Prostate gland (tissue), 2 donors: Measurements from ENCODE around the gene OR52A5. TPM values are rescaled to one million over a fixed set of nuclear protein-coding genes. Genes with fewer than 3 reads are reported as not detected.

Experiments
- DNase-seq: peaks from one replicate; pipeline ENCODE4 v3.0.0-alpha.2; 2019; ENCODE audit warnings: low spot score
- H3K27ac ChIP-seq, 2 donors: fragments of 200-600 bp; sonication (generic); 2 replicates each; pipeline ENCODE4 v1.5.1; 2017 to 2019
- H3K27me3 ChIP-seq: fragments of 200-600 bp; sonication (generic); replicated peaks from 2 replicates; pipeline ENCODE4 v1.5.1; 2019; ENCODE audit not compliant: insufficient read depth
- H3K36me3 ChIP-seq, 2 donors: fragments of 200-600 bp; sonication (generic); 1 replicate in 1 of 2; 2 replicates in 1 of 2; pipeline versions ENCODE4 v1.5.1 to v1.8.1; 2017 to 2019
- H3K4me1 ChIP-seq: fragments of 200-600 bp; sonication (generic); replicated peaks from 2 replicates; pipeline ENCODE4 v1.5.1; 2019
- H3K4me3 ChIP-seq, 2 donors: fragments of 200-600 bp; sonication (generic); 2 replicates each; pipeline ENCODE4 v1.5.1; 2017 to 2019
- H3K9me3 ChIP-seq: fragments of 200-600 bp; sonication (generic); 2 replicates; pipeline ENCODE4 v1.5.1; 2017
- POLR2A ChIP-seq: fragments of 450-650 bp; IDR thresholded peaks from one replicate; pipeline ENCODE4 v1.6.1; 2016; ENCODE audit warnings: antibody characterized with exemption, mild to moderate bottlenecking
- POLR2AphosphoS5 ChIP-seq: sonication (generic); formaldehyde crosslinking; IDR thresholded peaks from one replicate; pipeline ENCODE4 v1.6.1; 2017; ENCODE audit warnings: antibody characterized with exemption
- WGBS: methylation state at CpG from one replicate; pipeline ENCODE4 v1.1.5; 2018; 5-methylcytosine and 5-hydroxymethylcytosine counted together
- intact Hi-C: fragments of 100-400 bp; cut with DNase I; formaldehyde crosslinking; loops from one replicate; pipeline ENCODE4 v1.14.2; 2022
- total RNA-seq, 2 donors: library from RNA; depleted of rRNA; stranded (reverse); fragments of >200 nt; gene quantifications; one replicate each; pipeline ENCODE4 v1.1.0, GENCODE V29; 2016
- TF ChIP-seq, protein P1 (sequence below), 4 experiments: fragments of 200-600 bp in 2 of 4; fragments of 450-650 bp in 2 of 4; sonication (generic) in 2 of 4; IDR thresholded peaks; 1 replicate in 3 of 4; 2 replicates in 1 of 4; pipeline ENCODE4 v1.5.1; 2016 to 2019; ENCODE audit warnings: antibody characterized with exemption in 4 of 4, mild to moderate bottlenecking in 2 of 4, moderate library complexity in 2 of 4

The OR52A5 gene
- total RNA-seq, 2 donors from 2014 or later = not detected

GRCh38 chr11:5137014-5137413, 1.1 kb downstream of the OR52A5 start:
- Histone ChIP-seq H3K27me3 (no peaks in the 10 kb centered on the region), H3K36me3 (no peaks in the 10 kb centered on the region), H3K27ac (no peak overlapping the region), H3K4me3 (no peak overlapping the region), H3K4me1 (no peaks in the 10 kb centered on the region), H3K9me3 (no peaks in the 10 kb centered on the region)
- no peak for DNase-seq
- intact Hi-C loops = no loop called here
- TF ChIP-seq POLR2A (no peak), POLR2AphosphoS5 (no peak)
- TF ChIP-seq, protein P1, sequence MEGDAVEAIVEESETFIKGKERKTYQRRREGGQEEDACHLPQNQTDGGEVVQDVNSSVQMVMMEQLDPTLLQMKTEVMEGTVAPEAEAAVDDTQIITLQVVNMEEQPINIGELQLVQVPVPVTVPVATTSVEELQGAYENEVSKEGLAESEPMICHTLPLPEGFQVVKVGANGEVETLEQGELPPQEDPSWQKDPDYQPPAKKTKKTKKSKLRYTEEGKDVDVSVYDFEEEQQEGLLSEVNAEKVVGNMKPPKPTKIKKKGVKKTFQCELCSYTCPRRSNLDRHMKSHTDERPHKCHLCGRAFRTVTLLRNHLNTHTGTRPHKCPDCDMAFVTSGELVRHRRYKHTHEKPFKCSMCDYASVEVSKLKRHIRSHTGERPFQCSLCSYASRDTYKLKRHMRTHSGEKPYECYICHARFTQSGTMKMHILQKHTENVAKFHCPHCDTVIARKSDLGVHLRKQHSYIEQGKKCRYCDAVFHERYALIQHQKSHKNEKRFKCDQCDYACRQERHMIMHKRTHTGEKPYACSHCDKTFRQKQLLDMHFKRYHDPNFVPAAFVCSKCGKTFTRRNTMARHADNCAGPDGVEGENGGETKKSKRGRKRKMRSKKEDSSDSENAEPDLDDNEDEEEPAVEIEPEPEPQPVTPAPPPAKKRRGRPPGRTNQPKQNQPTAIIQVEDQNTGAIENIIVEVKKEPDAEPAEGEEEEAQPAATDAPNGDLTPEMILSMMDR (IDR thresholded peaks at IDR 0.05) = no peak
- 27% methylated on average over 1 of the region's 1 CpG for WGBS

DNA sequence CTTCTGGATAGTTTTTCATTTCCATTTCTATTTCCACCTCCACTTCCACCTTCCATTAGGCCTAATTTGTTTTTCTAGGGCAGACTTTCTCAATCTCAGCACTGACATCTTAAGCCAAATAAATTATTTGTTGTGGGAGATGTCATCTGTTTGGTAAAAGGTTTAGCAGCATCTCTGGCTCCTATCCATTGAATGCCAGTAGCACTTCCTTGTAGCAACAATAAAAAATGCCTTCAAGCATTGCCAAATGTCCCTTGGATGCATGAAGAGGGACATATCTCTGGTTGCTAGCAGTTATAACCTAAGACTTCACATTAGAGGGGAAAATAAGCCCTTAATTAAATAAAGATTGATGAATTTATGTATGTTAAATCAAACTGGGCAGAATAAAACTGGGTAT, 1.9 kb downstream of the OR52A5 start:
- no peaks in the 10 kb centered on the region for H3K4me1 ChIP-seq
- intact Hi-C loops = no loop called here
- H3K27ac ChIP-seq = no peak overlapping the region
- H3K27me3 ChIP-seq = no peaks in the 10 kb centered on the region
- TF ChIP-seq, protein P1 (IDR thresholded peaks at IDR 0.05) = no peak
- TF ChIP-seq POLR2A (no peak), POLR2AphosphoS5 (no peak)
- no peak for DNase-seq
- no peak overlapping the region for H3K4me3 ChIP-seq
- H3K9me3 ChIP-seq = no peaks in the 10 kb centered on the region
- H3K36me3 ChIP-seq = no peaks in the 10 kb centered on the region

GRCh38 chr11:5131584-5132335, 6.4 kb downstream of the OR52A5 start:
- H3K4me3 ChIP-seq = no peak overlapping the region
- no peaks in the 10 kb centered on the region for H3K9me3 ChIP-seq
- H3K36me3 ChIP-seq = no peaks in the 10 kb centered on the region
- WGBS = 90% methylated on average over 8 of the region's 8 CpGs
- intact Hi-C loops = no loop called here
- no peak for DNase-seq
- no peaks in the 10 kb centered on the region for H3K4me1 ChIP-seq
- TF ChIP-seq, protein P1 (IDR thresholded peaks at IDR 0.05) = no peak
- H3K27me3 ChIP-seq = no peaks in the 10 kb centered on the region
- H3K27ac ChIP-seq = no peak overlapping the region

GRCh38 chr11:5129457-5129877, 8.7 kb downstream of the OR52A5 start:
- TF ChIP-seq, protein P1 (IDR thresholded peaks at IDR 0.05) = no peak
- TF ChIP-seq POLR2A = no peak
- no peak for TF ChIP-seq POLR2AphosphoS5
- Histone ChIP-seq H3K4me3 (no peak overlapping the region), H3K36me3 (no peaks in the 10 kb centered on the region), H3K27me3 (no peaks in the 10 kb centered on the region), H3K4me1 (no peaks in the 10 kb centered on the region), H3K27ac (no peak overlapping the region), H3K9me3 (no peaks in the 10 kb centered on the region)
- intact Hi-C loops = loop anchor here (5.0 kb wide), 1 partner anchor 678 kb away; the partner anchor contains the start of gene OR52N2
- 81% methylated on average over 2 of the region's 2 CpGs for WGBS
- DNase-seq = no peak
